Body of pancreas (tissue), 4 donors: ENCODE results near the gene IGFN1.

Experiments
- POLR2A ChIP-seq, 3 donors: fragments of 450-650 bp; IDR thresholded peaks; one replicate each; pipeline ENCODE4 v1.6.1; 2016; ENCODE audit warnings: antibody characterized with exemption in 3 of 3, mild to moderate bottlenecking in 2 of 3
- TF ChIP-seq, protein P1 (sequence below), 7 experiments: fragments of 450-650 bp in 4 of 7; fragments of 200-600 bp in 3 of 7; sonication (generic) in 3 of 7; IDR thresholded peaks; one replicate each; pipeline ENCODE4 v1.5.1; 2016 to 2019; ENCODE audit warnings: antibody characterized with exemption in 7 of 7

DNA sequence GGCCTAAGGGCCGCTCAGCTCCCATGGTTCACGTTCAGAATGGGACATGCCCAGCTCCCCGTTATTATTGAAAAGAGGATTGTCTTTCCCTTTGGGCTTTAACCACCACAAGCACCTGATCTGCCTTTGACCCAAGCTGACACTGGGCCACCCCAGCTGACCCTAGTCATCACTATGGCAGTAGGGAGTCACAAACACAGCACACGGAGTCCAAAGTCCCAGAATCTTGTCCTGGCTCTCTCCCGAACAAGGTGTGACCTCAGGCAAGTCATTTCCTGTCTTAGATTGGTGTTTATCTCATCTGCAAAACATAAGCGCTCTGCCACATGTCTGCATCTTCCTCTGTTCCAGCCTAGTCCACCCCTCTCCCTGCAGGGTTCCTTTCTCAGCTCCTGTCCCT, 31.5 kb downstream of the IGFN1 start:
- TF ChIP-seq, protein P1, sequence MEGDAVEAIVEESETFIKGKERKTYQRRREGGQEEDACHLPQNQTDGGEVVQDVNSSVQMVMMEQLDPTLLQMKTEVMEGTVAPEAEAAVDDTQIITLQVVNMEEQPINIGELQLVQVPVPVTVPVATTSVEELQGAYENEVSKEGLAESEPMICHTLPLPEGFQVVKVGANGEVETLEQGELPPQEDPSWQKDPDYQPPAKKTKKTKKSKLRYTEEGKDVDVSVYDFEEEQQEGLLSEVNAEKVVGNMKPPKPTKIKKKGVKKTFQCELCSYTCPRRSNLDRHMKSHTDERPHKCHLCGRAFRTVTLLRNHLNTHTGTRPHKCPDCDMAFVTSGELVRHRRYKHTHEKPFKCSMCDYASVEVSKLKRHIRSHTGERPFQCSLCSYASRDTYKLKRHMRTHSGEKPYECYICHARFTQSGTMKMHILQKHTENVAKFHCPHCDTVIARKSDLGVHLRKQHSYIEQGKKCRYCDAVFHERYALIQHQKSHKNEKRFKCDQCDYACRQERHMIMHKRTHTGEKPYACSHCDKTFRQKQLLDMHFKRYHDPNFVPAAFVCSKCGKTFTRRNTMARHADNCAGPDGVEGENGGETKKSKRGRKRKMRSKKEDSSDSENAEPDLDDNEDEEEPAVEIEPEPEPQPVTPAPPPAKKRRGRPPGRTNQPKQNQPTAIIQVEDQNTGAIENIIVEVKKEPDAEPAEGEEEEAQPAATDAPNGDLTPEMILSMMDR (IDR thresholded peaks at IDR 0.05), result no peak
- TF ChIP-seq POLR2A (IDR thresholded peaks at IDR 0.05), result no peak
